GM19351 (cell line): ENCODE results near the gene RASSF6.
"Not testable (repeated sequence)": the region's sequence is repeated elsewhere in the genome, so short reads cannot be mapped to it uniquely, and the experiment has no call there.

Experiments
- ATAC-seq: cut with Tn5 transposase; IDR thresholded peaks from one replicate; pipeline ENCODE4 v1.9.1; 2021; ENCODE audit warnings: mild to moderate bottlenecking, moderate library complexity; ENCODE audit not compliant: unreplicated experiment

Gene RASSF6

DNA sequence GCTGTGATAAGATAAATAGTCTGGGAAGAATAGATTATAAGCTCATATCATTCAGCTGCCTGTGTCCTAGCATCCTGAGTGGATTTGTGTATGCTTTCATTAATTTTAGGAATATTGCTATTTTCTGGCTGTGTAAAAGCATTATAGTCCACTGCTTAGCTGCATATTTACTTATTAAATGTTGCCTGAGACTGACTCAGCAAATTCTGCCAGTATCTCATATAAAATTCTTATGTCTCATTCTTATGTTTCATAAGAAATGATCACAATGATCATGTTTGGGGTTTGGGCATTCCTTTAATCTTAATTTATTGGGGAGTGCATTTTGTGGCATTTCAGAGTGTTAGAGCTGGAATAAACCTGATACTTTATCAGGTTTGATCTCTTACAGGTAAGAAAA is 34.9 kb downstream of the RASSF6 start:
- ATAC-seq, result no peak

DNA sequence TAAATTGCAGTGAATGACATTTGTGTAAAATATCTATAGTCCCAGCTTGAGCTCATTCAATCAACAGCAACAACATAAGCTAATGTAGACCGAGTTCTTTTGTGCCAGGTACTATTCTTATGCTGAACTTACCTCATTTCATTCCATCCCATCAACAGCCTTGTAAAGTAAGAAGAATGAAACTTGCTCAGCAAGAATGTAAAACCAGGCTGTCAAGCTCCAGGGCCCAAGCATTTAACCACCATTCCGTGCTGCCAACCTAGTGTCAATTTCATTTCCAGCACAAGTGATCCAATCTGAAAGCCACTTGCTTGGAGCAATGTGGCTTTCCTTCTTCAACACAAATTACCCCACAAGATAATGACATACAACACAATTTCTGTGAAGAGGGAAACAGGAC is 36.6 kb downstream of the RASSF6 start:
- no peak for ATAC-seq

DNA sequence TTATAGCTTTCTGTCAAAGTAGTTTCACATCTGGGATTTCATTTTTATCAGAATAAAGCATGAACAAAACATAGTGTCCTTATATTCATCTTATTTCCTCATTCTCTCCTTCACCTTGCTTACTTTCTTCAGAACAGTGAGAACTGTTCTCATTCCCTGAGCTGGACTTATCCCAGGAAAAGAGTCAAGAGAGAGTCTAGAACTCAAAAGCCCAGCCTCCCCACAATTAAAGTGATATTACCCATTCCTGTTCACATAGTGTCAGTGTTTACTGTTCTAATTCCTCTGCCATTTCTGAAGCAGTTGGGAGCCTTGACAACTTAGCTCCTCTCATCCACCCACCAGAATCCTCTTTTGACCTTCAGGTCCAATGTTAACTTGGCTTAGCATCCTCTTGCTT is 42.9 kb downstream of the RASSF6 start:
- ATAC-seq, result no peak

DNA sequence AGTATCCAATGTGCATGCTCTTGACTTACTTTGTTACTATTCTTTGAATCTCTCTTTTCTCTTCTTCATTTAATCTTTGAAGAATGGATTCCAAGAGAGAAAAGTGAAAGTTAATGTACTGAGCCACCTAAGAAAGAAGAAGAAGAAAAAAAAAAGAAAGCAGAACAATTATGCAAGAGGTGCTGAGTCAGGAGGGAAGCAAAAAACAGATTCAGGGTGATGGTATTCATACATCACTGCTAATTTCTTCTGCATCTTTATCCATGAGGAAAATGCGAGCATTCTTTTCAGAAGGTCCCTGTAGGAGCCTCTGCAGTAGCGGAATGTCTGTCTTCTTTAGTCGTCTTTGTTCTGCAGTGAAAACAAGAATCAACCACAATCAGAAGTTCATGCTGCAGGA is 43.9 kb downstream of the RASSF6 start:
- ATAC-seq, result no peak

DNA sequence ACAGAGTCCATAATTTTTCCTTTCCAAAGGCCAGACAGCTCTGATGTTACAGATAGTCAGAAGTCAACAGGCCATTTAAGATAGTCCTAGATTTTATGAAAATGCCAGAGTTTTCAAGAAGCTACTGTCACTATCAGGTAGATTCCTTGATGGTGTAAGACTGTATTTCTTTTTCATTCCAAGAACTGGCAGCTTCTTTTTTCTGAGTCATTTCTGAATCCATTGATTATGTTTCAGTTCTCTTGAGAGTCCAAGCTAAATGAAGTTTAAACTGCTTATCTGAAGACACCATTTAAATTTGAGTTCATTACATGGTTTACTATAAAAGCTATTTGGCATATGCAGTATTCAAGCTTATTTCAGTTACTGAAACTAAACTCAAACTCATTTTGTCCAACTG is 44.6 kb downstream of the RASSF6 start:
- ATAC-seq, result no peak

DNA sequence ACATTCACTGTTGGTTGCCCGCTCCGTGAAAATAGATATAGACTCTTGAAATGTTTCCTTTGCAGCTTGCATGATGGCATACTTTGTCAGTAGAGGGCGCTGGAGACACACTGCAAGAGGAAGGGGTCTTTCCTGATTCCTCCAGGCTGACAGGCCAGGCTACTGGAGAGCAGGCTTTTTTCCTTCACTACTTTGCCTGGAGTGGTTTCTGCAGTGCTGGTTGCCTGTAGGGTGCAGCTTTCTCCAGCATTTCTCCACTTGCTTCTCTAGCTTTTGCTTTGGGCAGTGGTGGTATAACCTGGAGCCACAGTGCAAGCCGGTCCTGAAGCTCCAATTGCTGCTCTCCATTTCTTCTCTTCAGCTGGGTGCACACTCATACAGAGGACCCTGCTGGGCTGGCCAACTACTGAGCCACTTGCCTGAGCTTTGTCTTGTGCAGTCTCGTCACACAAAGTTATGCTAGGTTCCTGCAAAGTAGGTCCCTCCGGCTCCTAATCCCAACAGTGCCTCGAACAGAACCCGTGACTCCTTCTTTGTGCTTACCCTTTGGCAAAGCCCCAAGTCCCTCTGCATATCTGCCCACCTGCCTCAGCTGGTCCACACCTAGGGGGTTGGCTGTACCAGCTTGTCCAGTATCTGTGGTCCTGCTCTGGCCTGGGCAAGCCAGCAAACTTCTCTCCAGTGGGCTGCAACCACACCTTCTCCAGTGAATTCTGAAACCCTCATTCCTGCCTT is 46.3 kb downstream of the RASSF6 start:
- ATAC-seq, result peak; percentile 76

DNA sequence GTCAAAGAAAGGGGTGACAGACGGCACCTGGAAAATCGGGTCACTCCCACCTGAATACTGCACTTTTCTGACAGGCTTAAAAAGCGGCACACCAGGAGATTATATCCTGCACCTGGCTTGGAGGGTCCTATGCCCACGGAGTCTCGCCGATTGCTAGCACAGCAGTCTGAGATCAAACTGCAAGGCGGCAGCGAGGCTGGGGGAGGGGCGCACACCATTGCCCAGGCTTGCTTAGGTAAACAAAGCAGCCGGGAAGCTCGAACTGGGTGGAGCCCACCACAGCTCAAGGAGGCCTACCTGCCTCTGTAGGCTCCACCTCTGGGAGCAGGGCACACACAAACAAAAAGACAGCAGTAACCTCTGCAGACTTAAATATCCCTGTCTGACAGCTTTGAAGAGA is 69.4 kb downstream of the RASSF6 start:
- ATAC-seq, result not testable (repeated sequence)

DNA sequence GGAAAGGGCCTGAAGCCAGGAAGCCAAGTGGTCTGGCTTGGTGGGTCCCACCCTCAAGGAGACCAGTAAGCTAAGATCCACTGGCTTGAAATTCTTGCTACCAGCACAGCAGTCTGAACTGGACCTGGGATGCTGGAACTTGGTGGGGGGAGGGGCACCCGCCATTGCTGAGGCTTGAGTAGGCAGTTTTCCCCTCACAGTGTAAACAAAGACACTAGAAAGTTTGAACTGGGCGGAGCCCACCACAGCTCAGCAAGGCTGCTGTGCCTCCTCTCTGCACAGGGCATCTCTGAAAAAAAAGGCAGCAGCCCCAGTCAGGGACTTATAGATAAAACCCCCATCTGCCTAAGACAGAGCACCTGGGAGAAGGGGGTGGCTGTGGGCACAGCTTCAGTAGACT is 75.6 kb downstream of the RASSF6 start:
- ATAC-seq, result no peak

DNA sequence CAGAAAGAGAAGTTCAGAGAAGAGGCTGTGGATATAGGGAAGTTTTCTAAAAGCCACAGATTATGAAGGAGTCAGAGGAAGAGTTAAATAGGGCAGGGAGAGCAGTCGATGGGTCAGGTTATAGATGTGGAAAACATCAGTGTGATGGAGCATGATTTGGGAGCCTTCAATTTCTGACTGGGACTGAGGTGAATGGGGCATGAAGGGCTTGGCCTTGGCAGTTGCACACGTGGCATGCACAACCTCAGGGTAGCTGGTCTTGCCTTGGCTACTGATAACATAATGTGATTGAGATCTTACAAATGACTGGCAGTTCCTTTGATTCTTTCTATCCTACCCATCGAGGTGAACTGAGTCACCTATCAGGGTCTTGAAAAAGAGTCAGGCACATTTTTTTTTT is 79.0 kb downstream of the RASSF6 start:
- ATAC-seq, result no peak

DNA sequence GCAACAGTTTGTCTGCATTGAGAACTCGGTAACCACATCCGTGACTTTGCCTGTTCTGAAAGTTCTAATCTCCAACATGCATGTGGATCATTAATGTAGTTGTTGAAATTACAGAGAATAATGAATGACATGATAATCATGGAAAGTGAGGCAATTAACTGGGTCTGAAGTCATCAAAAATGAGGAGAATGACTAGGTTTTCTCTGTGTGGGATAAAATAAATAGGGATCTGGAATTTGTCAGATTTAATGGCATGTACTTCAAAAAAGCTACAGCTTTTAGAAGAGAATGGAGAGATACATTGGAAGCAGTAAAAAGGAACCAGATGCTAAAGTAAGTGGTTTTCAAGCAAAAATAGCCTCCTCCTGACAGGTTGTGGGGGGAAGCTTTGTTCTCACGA is 79.4 kb downstream of the RASSF6 start:
- ATAC-seq, result no peak

DNA sequence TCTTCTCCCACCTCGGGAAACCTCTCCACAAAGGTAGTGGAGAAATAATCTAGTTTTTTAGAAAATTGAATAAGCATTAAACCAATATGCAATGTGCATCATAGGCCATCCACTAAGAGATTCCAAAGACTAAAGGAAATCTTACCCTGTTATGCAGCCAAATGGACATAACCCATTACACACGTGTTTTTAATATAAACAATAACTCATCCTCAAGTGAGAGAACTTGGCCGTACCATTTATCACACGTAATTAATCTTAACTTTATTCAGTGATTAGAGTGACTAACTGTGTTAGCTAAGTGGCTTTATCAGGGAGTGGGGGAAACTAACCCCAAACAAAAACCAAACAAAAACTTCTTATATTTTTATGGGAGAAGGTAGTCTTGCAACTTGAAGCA is 80.8 kb downstream of the RASSF6 start:
- no peak for ATAC-seq

DNA sequence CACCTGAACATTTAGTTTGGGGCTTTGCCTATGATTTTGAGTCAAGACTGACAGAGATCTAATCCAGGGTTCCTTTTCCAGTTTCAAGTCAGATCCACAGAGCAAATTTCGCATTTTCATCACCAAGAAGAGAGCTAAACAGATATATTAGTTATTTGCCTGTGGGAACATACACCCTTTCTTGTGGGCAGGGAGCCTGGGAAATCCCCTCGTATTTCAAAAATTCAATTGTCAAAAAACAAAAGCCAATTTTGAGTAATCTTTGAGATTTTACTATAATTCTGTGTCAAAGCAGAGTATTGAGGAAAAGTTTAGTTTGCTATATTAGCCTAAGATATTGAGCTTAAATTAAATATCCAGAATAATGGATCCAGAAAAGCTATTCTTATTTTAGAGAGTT is 82.1 kb downstream of the RASSF6 start:
- ATAC-seq, result no peak

DNA sequence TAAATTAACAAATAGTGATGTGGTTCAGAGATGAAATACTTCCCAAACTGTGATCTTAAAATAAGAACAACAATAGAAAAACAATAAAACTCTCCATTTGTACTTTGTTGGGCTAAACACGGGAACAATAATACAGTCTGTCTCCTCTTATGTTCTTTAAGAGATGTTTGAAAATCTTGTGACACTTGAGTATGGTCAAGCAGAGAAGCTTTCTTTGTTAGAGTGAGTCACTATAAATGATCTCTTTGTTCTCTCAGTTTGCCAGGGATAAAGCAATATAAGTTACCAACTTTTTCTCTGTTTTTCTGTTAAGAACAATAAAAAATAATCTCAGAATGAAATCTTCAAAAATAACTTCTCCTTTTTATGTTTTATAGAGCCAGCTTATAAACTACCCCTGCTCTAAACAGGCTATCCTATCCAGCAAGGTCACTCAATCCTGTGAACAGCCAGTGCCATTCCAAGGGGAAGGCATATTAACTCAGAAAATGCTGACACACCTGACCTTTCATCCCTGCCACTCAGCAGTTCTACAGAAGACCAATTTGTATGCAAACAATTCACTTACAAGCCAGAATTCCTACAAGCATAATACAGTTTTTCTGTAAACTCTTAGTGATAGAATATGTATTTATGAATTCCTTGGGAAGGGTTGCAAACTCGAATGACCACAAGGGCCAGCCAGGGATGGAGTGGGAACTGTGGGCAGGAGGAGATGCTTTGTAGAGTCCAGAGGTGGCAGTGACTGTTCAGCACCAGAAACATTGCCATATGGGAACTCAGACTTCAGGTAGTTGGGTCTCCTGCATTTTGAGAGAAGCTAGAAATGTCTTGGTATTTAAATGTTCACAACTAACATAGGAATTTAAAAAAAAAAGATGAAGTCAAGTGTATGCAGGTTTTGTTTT is 86.5 kb downstream of the RASSF6 start:
- ATAC-seq, result no peak

DNA sequence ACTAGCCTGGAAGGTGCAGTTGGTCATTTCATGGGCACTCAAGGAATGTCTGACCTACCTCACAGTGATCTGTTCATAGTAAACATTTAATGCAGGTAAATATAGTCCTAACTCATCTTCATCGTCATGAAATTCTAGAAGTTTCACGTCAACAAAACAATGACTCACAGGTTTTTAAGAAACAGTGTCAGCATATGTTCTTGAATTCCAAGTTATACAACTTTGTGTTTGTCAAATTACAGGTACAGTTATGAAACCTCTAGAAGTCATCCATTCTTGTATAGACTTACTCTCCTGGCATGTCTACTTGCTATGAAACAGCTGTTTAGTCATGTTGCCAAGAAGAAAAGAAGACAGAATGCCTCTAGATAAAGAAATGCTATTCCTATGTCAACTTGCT is 92.1 kb downstream of the RASSF6 start:
- no peak for ATAC-seq

DNA sequence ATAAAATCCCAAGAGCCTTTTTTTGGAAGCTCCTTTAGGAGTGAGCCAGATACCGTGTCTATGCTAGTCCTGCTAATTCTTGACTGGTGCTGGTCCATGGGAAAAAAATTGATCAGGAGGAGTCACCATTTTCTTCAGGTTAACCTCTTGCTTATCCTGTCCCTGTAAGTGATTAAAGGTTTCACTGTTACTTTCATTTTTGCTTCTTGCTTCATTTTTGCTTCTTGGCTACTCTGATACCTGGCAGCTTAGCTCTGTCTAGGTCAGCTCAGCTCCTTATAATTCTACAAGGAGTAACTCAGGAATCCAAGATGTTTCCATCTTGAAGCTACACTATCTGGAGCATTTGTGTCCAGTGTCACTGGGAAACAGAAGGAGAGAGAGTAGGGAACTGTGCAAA is 93.0 kb downstream of the RASSF6 start:
- peak; percentile 61 for ATAC-seq

DNA sequence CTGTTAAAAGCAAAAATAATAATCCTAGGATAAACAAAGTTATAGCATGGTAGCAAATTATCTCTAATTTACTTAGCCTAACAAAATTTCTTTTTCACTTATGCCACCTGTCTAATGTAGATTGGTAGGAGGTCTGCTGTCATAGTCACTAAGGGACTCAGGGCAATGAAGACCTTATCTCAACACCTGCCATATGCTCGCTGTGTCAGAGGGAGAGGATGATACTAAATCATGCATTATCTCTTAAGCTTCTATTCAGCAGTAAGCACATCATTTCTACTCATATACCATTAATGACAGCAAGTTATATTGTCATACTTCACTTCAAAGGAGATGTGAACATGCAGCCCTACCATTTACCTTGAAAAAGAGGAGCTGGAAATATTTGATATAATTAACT is 94.6 kb downstream of the RASSF6 start:
- no peak for ATAC-seq

DNA sequence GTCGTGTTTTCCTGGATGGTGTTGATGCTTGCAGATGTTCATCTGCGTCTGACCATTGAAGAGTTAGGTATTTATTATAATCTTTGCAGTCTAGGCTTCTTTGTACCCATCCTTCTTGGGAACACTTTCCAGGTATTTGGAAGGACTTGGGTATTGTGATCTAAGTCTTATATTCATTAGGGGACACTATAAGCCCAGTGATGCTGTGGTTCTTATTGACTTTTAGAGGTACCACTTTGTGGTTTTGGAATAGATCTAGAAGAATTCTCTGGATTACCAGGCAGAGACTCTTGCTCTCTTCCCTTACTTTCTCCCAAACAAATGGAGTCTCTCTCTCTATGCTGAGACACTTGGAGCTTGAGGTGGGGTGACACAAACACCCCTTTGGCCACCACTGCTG is 97.1 kb downstream of the RASSF6 start:
- ATAC-seq, result no peak
